Heart right ventricle (tissue), 16 donors: Measurements from ENCODE around the gene TICAM1. TPM values are rescaled to one million over a fixed set of nuclear protein-coding genes. Genes with fewer than 3 reads are reported as not detected.

Experiments used
- ATAC-seq, 8 donors: fragments of 200-7000 bp; cut with Tn5 transposase; one replicate each; pipeline ENCODE4 v1.9.1; 2020; ENCODE audit warnings: mild to moderate bottlenecking in 8 of 8, moderate library complexity in 8 of 8, moderate number of reproducible peaks in 1 of 8
- DNase-seq, 2 donors: peaks; one replicate each; pipeline ENCODE4 v3.0.0-alpha.2; 2020
- H3K27ac ChIP-seq, 10 donors: fragments of 200-600 bp; sonication (generic) in 2 of 10; one replicate each; pipeline versions ENCODE4 v1.5.0 to v1.8.0; 2020 to 2022; ENCODE audit warnings: mild to moderate bottlenecking in 3 of 10
- H3K27me3 ChIP-seq, 7 donors: fragments of 200-600 bp; one replicate each; pipeline ENCODE4 v1.8.0; 2021 to 2022; ENCODE audit warnings: mild to moderate bottlenecking in 2 of 7
- H3K36me3 ChIP-seq, 9 donors: fragments of 200-600 bp; sonication (generic) in 1 of 9; one replicate each; pipeline versions ENCODE4 v1.5.0 to v1.8.0; 2020 to 2022; ENCODE audit warnings: mild to moderate bottlenecking in 2 of 9
- H3K4me1 ChIP-seq, 9 donors: fragments of 200-600 bp; sonication (generic) in 1 of 9; one replicate each; pipeline versions ENCODE4 v1.5.0 to v1.8.0; 2020 to 2022; ENCODE audit warnings: mild to moderate bottlenecking in 4 of 9
- H3K4me3 ChIP-seq, 10 donors: fragments of 200-600 bp; sonication (generic) in 2 of 10; one replicate each; pipeline versions ENCODE4 v1.5.0 to v1.8.0; 2020 to 2022; ENCODE audit warnings: mild to moderate bottlenecking in 7 of 10, moderate library complexity in 2 of 10
- H3K9me3 ChIP-seq, 11 donors: fragments of 200-600 bp in 10 of 11; sonication (generic) in 2 of 11; one replicate each; pipeline versions ENCODE4 v1.5.0 to v1.8.0; 2013 to 2022; ENCODE audit warnings: mild to moderate bottlenecking in 2 of 11, control low read depth in 1 of 11, moderate library complexity in 1 of 11
- WGBS, 2 donors: extraction: QIAGEN DNeasy Blood & Tissue Kit; methylation state at CpG; one replicate each; pipeline ENCODE4 v1.1.7; 2013; ENCODE audit warnings: inconsistent platforms in 1 of 2; 5-methylcytosine and 5-hydroxymethylcytosine counted together
- intact Hi-C, 10 donors: fragments of 100-400 bp; cut with DNase I; formaldehyde crosslinking; loops; one replicate each; pipeline versions ENCODE4 v1.11.1 to v1.14.2; 2022
- polyA plus RNA-seq, 2 donors: library from polyadenylated mRNA; stranded (reverse); fragments of 200-250 nt; gene quantifications; one replicate each; pipeline ENCODE4 v1.2.3, GENCODE V29; 2013
- total RNA-seq, 10 donors: library from RNA; stranded (reverse); fragmentation: NEBNext Ultra II Directional in 3 of 10; extraction: Animal tissue kit (Norgen Biotek cat#: 25700) in 3 of 10; gene quantifications; one replicate each; pipeline versions ENCODE4 v1.2.1 to v1.2.4, GENCODE V29; 2021 to 2023
- TF ChIP-seq, protein P1 (sequence below), 9 donors: fragments of 200-600 bp; sonication (generic) in 2 of 9; IDR thresholded peaks; one replicate each; pipeline versions ENCODE4 v1.5.0 to v1.8.0; 2021 to 2022; ENCODE audit warnings: antibody characterized with exemption in 9 of 9, mild to moderate bottlenecking in 5 of 9, moderate library complexity in 1 of 9
- donor health status: Arrhythmogenic right ventricular cardiomyopathy.
- donor health status: ischemic (EF 13 %, LVEDD 7.1; RV severe dilation, severe dysfunction).
- donor health status: healthy with polysubstance abuse.
- donor health status: DM: no; HTN: yes; CAD: no.
- donor health status: DM: no; HTN: no; CAD: no.
- donor health status: ischemic (EF 25% LVEDD 6.9; RV normal size, moderate dysfunction).
- donor health status: ischemic (EF 25% LVEDD 5.7; RV mildly dilated, moderate dysfunction).
- donor health status: healthy.
- donor health status: DM: yes; HTN: yes; CAD: no.
- donor health status: Ischemic cardiomyopathy.
- donor health status: ischemic (EF 35%, LVEDD 5.7; RV mildly dilated, moderate dysfunction).
- donor health status: nonischemic (EF 11% LVEDD 7.7; RV severe dilation, severe dysfunction).
- donor health status: DM: yes; HTN: yes; CAD: no.
- donor health status: PGD.
- donor health status: ischemic (EF 29% LVEDD 5.4; RV normal size, mild dysfunction).
- donor health status: nonischemic (EF 23%, LVEDD 6.1; RV moderate dilation, normal function).

Gene TICAM1
- total and polyA plus RNA-seq, 12 donors, result 4.5 to 11.1 (median 6.4) TPM

DNA sequence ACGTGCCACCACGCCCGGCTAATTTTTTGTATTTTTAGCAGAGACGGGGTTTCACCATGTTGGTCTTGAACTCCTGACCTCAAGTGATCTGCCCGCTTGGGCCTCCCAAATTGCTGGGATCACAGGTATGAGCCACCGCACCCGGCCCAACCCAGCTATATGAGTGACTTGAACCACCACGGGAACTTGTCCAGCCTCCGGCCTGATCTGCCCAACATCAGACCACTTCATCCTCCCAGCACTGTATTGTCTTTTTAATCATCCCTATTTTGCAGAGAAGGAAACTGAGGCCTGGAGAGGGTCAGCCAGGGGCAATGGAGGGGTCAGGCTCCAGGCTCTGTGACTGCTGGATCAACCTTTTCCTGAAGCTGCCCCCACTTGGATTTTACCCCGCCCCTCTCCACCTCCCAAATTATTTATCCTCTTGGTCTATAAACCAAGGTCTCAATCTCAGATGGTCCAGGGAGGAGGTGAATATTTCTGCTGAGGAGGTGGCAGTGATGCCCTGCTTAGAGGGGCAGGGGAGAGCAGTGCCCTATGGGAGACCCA, 36.8 kb upstream of the TICAM1 start:
- peaks cover 0 to 5% (median 0%) of the 10 kb centered on the region in 9 donors for H3K36me3 ChIP-seq
- H3K27ac ChIP-seq, result peak overlapping the region in 3 of 10 donors; percentile 87 to 97 (median 91)
- intact Hi-C loops, result loop anchor here in 2 of 10 donors (5.0 to 10.0 kb wide), 2 partner anchors 96 to 99 kb away; partner anchors contain the start of gene KDM4B (in 2 of the 2)
- H3K4me3 ChIP-seq, result peak overlapping the region in 6 of 10 donors; percentile 77 to 99 (median 92)
- 78 to 84% methylated on average over 10 of the region's 10 CpGs for WGBS, 2 donors
- no peaks in the 10 kb centered on the region for H3K9me3 ChIP-seq
- TF ChIP-seq, protein P1, sequence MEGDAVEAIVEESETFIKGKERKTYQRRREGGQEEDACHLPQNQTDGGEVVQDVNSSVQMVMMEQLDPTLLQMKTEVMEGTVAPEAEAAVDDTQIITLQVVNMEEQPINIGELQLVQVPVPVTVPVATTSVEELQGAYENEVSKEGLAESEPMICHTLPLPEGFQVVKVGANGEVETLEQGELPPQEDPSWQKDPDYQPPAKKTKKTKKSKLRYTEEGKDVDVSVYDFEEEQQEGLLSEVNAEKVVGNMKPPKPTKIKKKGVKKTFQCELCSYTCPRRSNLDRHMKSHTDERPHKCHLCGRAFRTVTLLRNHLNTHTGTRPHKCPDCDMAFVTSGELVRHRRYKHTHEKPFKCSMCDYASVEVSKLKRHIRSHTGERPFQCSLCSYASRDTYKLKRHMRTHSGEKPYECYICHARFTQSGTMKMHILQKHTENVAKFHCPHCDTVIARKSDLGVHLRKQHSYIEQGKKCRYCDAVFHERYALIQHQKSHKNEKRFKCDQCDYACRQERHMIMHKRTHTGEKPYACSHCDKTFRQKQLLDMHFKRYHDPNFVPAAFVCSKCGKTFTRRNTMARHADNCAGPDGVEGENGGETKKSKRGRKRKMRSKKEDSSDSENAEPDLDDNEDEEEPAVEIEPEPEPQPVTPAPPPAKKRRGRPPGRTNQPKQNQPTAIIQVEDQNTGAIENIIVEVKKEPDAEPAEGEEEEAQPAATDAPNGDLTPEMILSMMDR (IDR thresholded peaks at IDR 0.05), result no peak
- ATAC-seq (no peak), DNase-seq (no peak)
- H3K4me1 ChIP-seq, result peaks cover 0 to 41% (median 8%) of the 10 kb centered on the region in 9 donors
- no peaks in the 10 kb centered on the region for H3K27me3 ChIP-seq

DNA sequence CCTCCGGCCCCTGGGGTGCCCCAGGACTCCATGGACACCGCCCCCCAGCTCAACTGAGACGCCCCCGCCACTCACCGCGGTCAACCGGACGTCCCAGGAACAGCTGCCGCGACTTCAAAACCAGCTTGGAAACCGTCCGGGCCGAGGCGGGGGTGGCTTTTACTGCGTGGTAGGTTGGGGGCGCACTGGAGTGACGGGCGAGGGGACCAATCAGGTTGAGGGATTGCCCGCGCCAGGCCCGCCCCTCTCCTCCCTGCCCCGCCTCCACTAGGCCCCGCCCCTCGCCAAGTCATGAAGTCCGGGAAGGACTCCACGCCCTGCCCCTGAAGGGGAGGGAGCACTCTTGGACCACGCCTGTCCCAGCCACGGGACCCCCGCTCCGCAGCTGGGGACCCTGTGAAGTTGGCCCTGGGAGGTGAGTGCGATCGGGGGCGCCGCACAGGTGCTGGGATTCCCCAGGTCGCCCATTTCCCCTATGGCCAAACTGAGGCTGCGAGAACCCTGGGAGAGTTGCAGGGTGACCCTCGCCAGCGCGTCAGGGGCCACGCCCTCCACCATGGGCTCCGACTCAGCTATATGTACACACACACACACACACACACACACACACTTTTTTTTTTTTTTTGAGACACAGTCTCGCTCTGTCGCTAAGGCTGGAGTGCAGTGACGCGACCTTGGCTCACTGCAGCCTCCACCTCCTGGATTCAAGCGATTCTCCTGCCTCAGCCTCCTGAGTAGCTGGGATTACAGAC, 36.2 kb upstream of the TICAM1 start, which contains the start of gene PLIN3:
Gene PLIN3, minus strand, starts transcription at position 134 of the 752 bp plus-strand sequence. CDS start 6,273 bp downstream, outside the sequence.
- ATAC-seq (peak; percentile 97 to 99 (median 98)), DNase-seq (peak; percentile 98)
- peaks cover 0 to 10% (median 0%) of the 10 kb centered on the region in 9 donors for H3K36me3 ChIP-seq
- intact Hi-C loops, result loop anchor here in 2 of 10 donors (5.0 to 10.0 kb wide), 2 partner anchors 97 to 100 kb away; partner anchors contain the start of gene KDM4B (in 2 of the 2)
- TF ChIP-seq, protein P1 (IDR thresholded peaks at IDR 0.05), result no peak
- H3K4me1 ChIP-seq, result peaks cover 0 to 40% (median 8%) of the 10 kb centered on the region in 9 donors
- H3K9me3 ChIP-seq, result no peaks in the 10 kb centered on the region
- peak within 1 kb of the TSS; percentile 70 to 99 (median 84) for H3K4me3 ChIP-seq
- H3K27ac ChIP-seq, result peak within 1 kb of the TSS in 9 of 10 donors; percentile 67 to 97 (median 87)
- H3K27me3 ChIP-seq, result no peaks in the 10 kb centered on the region
- 5 to 6% methylated on average over 41 to 43 of the region's 46 CpGs for WGBS, 2 donors

DNA sequence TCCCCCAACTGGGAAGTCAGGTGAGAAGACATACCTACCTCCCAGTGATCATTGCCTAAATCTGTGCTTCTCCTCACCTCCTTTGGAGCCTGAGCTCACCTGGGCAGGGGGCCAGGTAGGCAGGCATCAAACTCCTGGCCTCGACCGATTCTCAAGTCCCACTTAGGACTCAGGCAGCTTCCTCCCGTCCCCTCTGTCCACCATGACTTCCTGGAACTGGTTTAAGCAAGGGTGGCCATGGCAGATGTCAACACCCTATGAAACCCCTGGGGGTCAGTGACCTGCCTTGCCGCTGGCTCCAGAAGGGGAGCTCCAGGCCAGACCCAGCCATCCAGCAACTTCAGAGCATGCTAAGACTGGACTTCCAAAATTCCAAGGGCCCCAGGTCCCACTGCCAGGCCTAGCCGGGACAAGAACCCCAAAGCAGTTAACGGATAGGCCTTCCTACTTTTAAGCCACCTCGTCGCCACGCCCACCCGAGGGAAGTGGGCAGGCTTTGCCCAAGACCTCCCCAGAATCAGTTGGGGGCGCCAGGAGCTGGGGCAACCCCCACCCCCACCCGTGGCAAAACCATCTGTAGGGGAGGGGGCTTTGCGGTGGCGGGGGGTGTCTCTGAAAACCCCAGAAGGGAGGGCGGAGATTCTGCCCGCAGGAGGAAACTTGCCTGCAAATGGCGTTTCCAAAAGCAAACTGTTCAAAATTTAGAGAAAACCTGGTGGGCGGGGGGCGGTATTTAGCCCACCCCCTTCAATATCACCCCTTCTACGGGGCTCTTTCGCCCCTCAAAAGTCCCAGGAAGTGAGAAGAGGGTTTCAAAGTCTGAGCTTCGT, 35.3 kb upstream of the TICAM1 start:
- 4 to 7% methylated on average over 22 of the region's 22 CpGs for WGBS, 2 donors
- peak overlapping the region; percentile 70 to 99 (median 84) for H3K4me3 ChIP-seq
- H3K27ac ChIP-seq, result peak overlapping the region in 9 of 10 donors; percentile 67 to 97 (median 87)
- H3K36me3 ChIP-seq, result peaks cover 0 to 17% (median 0%) of the 10 kb centered on the region in 9 donors
- TF ChIP-seq, protein P1 (IDR thresholded peaks at IDR 0.05), result no peak
- peaks cover 0 to 31% (median 8%) of the 10 kb centered on the region in 9 donors for H3K4me1 ChIP-seq
- no peaks in the 10 kb centered on the region for H3K9me3 ChIP-seq
- no peaks in the 10 kb centered on the region for H3K27me3 ChIP-seq
- ATAC-seq (peak in 7 of 8 donors; percentile 2 to 61 (median 39)), DNase-seq (peak; percentile 42 to 63)
- intact Hi-C loops, result loop anchor here in 2 of 10 donors (5.0 to 10.0 kb wide), 2 partner anchors 98 to 100 kb away; partner anchors contain the start of gene KDM4B (in 2 of the 2)
